HL-60 (cell line): ENCODE data around the gene PEX26.

Source experiments
- CTCF ChIP-seq: IDR thresholded peaks from one replicate; pipeline ENCODE4 v1.5.1; 2011; ENCODE audit warnings: low read length, control low read depth, inconsistent platforms; ENCODE audit not compliant: insufficient read depth
- GABPA ChIP-seq: IDR thresholded peaks from 2 replicates; pipeline ENCODE4 v1.6.1; 2012; ENCODE audit warnings: low read depth
- POLR2AphosphoS5 ChIP-seq: IDR thresholded peaks from 2 replicates; pipeline ENCODE4 v1.6.1; 2012; ENCODE audit warnings: low read depth
- TF ChIP-seq, protein P1 (sequence below): IDR thresholded peaks from 2 replicates; pipeline ENCODE4 v1.6.1; 2012; ENCODE audit warnings: low read depth; ENCODE audit not compliant: insufficient replicate concordance

DNA sequence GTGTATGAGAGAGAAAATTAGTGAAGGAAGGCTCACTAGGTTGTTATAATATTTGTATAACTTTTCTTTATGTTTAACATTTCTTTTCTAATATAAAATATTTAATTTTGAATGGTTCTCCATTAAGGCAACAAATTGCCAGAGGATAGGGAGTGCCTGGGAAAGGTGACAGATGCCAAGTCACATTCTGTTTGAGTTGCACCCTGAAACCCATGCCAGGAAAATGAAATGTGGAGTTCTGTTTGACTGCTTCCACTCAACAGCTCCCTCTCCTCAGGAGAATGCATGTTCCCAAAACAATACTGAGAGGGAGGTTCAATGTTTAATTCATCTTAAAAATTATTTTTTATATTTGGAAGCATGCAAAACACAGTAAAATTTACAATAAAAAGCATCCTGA is 66.3 kb downstream of the PEX26 start:
- TF ChIP-seq CTCF (no peak), POLR2AphosphoS5 (no peak), GABPA (no peak)
- TF ChIP-seq, protein P1, sequence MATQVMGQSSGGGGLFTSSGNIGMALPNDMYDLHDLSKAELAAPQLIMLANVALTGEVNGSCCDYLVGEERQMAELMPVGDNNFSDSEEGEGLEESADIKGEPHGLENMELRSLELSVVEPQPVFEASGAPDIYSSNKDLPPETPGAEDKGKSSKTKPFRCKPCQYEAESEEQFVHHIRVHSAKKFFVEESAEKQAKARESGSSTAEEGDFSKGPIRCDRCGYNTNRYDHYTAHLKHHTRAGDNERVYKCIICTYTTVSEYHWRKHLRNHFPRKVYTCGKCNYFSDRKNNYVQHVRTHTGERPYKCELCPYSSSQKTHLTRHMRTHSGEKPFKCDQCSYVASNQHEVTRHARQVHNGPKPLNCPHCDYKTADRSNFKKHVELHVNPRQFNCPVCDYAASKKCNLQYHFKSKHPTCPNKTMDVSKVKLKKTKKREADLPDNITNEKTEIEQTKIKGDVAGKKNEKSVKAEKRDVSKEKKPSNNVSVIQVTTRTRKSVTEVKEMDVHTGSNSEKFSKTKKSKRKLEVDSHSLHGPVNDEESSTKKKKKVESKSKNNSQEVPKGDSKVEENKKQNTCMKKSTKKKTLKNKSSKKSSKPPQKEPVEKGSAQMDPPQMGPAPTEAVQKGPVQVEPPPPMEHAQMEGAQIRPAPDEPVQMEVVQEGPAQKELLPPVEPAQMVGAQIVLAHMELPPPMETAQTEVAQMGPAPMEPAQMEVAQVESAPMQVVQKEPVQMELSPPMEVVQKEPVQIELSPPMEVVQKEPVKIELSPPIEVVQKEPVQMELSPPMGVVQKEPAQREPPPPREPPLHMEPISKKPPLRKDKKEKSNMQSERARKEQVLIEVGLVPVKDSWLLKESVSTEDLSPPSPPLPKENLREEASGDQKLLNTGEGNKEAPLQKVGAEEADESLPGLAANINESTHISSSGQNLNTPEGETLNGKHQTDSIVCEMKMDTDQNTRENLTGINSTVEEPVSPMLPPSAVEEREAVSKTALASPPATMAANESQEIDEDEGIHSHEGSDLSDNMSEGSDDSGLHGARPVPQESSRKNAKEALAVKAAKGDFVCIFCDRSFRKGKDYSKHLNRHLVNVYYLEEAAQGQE: no peak
